Fibroblast of lung (primary cell): ENCODE data around the gene KRTAP12-4.

Experiments
- CTCF ChIP-seq, 2 donors: IDR thresholded peaks in 1 of 2; conservative IDR thresholded peaks in 1 of 2; 1 replicate in 1 of 2; 2 replicates in 1 of 2; pipeline ENCODE4 v1.5.1; 2011 to 2012; ENCODE audit warnings: low read length in 2 of 2, control low read depth in 1 of 2, inconsistent platforms in 1 of 2, low read depth in 1 of 2, mild to moderate bottlenecking in 1 of 2
- EZH2 ChIP-seq: IDR thresholded peaks from 2 replicates; pipeline ENCODE4 v1.5.1; 2012; ENCODE audit warnings: low read length, control low read depth, mild to moderate bottlenecking; ENCODE audit errors: missing control alignments

GRCh38 chr21:44666401-44667320 is 12.2 kb upstream of the KRTAP12-4 start, which contains the start of gene KRTAP12-2:
- TF ChIP-seq CTCF (conservative IDR thresholded peaks at IDR 0.05 in 1 of 2, IDR thresholded peaks at IDR 0.05 in 1 of 2; ENCODE audit: low read depth in 1 of 2, low read length in 2 of 2) = no peak
- TF ChIP-seq EZH2 = no peak
